NCI-H510A treated with DMSO at 0.1 percent for 48 hours (cell line): ENCODE results near the gene PLAAT5.
"Not testable (repeated sequence)": the region's sequence is repeated elsewhere in the genome, so short reads cannot be mapped to it uniquely, and the experiment has no call there.

Experiments used
- DNase-seq: peaks from one replicate; lab custom pipeline; 2025; lab: John Stamatoyannopoulos, UW

The PLAAT5 gene

GRCh38 chr11:63480039-63480438 lies 10.9 kb downstream of the PLAAT5 start:
- DNase-seq, result no peak

- peak; percentile 67 for DNase-seq
Measured at GRCh38 chr11:63478896-63479295, 12.1 kb downstream of the PLAAT5 start.

DNA sequence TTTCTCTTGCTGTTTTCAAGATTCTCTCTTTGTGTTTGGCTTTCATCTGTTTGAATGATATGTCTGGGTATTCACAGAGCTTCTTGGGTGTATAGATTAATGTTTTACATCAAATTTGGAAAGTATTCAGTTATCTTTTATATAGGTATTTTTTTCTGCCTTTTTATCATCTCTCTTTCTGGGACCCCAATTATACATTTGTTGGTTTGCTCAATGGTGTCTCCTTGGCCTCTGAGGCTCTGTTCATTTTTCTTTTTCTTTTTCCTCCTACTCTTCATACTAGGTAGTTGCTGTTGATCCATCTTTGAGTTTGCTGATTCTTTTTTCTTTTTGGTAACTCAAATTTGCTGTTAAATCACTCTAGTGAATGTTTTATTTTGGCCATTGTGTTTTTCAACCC lies 14.3 kb downstream of the PLAAT5 start:
- no peak for DNase-seq

DNA sequence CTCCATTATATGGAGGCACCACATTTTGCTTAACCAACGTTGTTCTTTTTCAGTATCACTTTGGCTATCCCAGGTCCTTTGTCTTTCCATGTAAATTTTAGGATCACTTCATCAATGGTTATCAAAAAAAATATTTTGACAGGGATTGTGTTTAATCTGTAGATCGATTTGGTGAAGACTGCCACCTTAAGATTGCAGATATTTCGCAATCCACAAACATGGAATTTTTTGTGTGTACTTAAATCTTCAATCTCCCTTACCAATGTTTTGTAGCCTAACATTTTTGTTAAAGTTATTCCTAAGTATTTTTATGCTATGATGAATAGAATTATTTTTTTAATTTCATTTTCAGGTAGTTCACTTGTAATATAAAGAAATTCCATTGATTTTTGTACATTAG lies 18.6 kb downstream of the PLAAT5 start:
- DNase-seq, result no peak

DNA sequence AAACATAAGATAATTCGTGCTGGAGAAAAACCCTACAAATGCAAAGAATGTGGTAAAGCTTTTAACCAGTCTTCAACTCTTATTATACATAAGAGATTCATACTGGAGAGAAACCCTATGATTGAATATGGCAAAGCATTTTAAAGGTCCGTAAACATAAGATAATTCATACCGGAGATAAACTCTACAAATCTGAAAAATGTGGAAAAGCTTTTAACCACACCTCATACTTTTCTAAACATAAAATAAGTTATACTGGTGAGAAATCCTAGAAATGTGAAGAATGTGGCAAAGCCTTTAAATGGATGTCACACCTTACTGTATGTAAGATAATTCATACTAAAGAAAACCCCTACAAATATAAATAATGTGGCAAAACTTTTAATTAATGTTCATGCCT lies 20.7 kb downstream of the PLAAT5 start:
- DNase-seq, result no peak

DNA sequence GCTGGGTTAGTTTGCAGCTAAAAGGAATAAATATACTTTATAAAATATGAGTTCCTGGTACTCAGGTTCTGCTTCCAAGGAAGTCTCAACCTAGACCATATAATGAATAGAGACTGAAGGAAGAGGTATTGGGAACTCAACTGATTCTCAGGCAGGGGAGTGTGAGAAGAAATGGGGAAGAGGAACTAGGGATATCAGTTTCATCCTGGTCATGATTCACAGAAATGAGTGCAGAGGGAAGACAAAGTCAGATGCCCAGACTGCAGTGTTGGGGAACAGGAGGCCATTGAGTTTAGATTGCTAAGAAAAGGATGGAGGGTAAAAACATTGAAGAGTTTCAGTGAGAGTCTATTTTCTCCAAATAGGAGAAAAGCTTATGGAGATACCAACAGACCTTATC lies 28.8 kb downstream of the PLAAT5 start:
- no peak for DNase-seq

DNA sequence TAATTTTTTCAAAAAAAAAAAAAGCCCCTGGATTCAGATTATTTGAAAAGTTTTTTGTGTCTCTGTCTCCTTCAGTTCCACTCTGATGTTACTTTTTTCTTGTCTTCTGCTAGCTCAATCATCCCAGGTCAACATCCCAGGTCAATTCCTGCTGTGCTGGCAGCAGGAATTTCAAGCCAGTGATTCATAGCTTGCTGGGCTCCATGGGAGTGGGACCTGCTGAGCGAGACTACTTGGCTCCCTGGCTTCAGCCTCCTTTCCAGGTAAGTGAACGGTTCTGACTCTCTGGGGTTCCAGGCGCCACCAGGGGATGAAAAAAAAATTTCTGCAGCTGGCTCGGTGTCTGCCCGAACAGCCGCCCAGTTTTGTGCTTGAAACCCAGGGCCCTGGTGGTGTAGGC lies 31.4 kb downstream of the PLAAT5 start:
- no peak for DNase-seq

- no peak for DNase-seq
Measured at GRCh38 chr11:63448646-63449045, 42.3 kb downstream of the PLAAT5 start.

DNA sequence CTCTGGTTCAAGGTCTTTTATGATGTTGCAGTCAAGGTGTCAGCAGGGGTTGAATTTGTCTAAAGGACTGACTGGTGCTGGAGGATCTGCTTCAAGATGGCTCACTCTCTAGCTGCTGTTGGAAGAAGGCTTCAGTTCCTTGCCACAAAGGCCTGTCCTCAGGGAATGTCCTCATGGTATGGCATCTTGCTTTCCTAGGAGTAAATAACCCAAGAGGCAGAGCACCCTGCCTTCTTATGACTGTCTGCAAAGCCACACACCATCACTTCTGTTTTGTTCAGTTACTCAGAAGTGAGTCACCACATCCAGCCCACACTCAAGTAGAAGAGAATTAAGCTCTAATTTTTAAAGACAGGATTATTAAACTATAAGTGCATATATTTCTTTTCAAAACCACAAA lies 45.2 kb downstream of the PLAAT5 start:
- DNase-seq, result no peak

GRCh38 chr11:63445118-63445517 lies 45.8 kb downstream of the PLAAT5 start:
- DNase-seq, result no peak

GRCh38 chr11:63444160-63444559 lies 46.8 kb downstream of the PLAAT5 start:
- DNase-seq, result no peak

- no peak for DNase-seq
Measured at GRCh38 chr11:63443714-63444113, 47.3 kb downstream of the PLAAT5 start.

DNA sequence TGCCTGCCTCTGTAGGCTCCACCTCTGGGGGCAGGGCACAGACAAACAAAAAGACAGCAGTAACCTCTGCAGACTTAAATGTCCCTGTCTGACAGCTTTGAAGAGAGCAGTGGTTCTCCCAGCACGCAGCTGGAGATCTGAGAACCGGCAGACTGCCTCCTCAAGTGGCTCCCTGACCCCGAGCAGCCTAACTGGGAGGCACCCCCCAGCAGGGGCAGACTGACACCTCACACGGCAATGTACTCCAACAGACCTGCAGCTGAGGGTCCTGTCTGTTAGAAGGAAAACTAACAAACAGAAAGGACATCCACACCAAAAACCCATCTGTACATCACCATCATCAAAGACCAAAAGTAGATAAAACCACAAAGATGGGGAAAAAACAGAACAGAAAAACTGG lies 55.1 kb downstream of the PLAAT5 start:
- DNase-seq, result not testable (repeated sequence)

DNA sequence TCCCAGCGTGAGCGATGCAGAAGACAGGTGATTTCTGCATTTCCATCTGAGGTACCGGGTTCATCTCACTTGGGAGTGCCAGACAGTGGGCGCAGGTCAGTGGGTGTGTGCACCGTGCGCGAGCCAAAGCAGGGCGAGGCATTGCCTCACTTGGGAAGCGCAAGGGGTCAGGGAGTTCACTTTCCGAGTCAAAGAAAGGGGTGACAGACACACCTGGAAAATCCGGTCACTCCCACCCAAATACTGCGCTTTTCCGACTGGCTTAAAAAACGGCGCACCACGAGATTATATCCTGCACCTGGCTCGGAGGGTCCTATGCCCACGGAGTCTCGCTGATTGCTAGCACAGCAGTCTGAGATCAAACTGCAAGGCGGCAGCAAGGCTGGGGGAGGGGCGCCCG lies 55.6 kb downstream of the PLAAT5 start:
- not testable (repeated sequence) for DNase-seq

- not testable (repeated sequence) for DNase-seq
Measured at GRCh38 chr11:63430731-63431130, 60.2 kb downstream of the PLAAT5 start.

- DNase-seq, result no peak
Measured at GRCh38 chr11:63427971-63428508, 62.9 kb downstream of the PLAAT5 start.

DNA sequence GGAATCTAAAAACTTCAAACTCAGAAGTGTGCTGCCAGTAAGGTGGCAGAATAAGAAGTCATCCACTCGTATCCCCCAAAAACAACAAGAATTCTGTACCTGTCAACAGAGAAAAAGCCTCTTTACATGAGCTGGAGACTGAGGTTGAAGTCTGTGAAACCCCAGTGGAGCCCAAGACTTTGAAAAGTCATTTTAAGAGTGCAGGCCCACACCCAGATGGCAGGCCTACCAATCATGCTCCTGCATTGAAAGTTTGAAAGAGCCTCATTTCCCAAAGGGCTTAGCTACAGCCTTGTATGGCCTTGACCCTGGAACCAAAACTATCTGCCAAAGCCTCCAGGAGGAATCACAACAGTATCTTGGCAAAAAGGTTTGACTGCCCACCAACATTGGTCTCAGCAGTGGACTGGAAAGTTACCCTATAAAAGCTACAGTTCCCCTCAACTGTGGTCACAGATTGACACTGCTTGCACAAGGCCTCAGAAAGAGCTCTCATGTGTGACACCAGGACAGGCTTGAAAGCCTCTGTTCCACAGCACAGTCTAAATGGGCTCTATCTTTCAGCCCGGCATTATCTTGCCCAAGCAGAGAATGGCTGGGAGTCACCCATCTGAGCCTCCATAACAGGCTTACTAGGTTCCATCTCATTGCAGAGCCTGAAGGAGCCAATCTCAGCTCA lies 73.7 kb downstream of the PLAAT5 start:
- DNase-seq, result no peak
